ENCODE results near the gene ZNF865.

ZNF865 gene

DNA sequence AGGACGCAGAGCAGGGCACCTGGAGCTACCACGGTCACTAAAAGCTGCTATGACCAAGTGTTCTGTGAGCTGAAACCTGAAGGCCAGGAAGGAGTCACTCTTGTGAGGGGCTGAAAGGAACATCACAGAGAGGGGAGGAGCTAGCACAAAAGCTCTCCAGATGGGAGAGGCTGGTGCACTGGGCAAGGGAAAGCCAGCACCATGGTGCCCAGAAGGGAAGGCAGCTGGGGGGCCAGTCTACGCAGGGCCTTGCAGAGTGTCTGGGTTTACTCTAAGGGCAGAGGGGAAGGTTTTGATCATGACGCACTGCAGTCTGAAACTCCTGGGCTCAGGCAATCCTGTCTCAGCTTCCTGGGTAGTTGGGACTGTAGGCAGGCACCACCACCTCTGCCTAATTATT, 31.3 kb downstream of the ZNF865 start:
- no peak for DNase-seq (ENCODE audit: low spot score)
- Mint-ChIP-seq H3K4me3 (peak overlapping the region; percentile 99), H3K9me3 (peaks cover 3% of the 10 kb centered on the region), H3K27ac (peak overlapping the region; percentile 24), H3K4me1 (ENCODE audit: low read depth) (peaks cover 41% of the 10 kb centered on the region), H3K27me3 (ENCODE audit: low read depth) (no peaks in the 10 kb centered on the region), H3K36me3 (ENCODE audit: low read depth) (peaks cover 31% of the 10 kb centered on the region)

DNA sequence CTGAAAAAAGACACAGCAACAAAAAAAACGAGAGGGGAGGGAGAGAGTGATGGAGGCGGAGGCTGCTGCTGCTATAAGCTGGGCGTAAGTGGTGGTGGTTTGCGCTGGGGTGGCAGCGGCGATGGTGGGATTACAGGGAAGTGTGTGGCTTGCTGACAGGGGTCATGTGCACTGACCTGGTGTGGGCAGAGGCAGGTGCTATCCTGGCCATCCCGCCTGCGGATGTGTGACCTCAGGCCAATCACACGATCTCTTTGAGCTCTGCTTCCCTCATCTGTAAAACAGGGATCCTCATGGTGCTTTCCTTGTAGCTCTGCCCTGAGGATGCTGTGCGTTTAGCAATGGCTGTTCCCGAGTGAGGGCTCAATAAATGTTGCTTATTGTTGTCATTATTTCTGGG, 32.1 kb downstream of the ZNF865 start:
- Mint-ChIP-seq H3K27ac (peak overlapping the region; percentile 62), H3K9me3 (peaks cover 3% of the 10 kb centered on the region)

GRCh38 chr19:55638864-55639359, 33.5 kb downstream of the ZNF865 start:
- peaks cover 44% of the 10 kb centered on the region for H3K4me1 Mint-ChIP-seq (ENCODE audit: low read depth)
- peak overlapping the region; percentile 46 for H3K4me3 Mint-ChIP-seq
- H3K36me3 Mint-ChIP-seq (ENCODE audit: low read depth), result peaks cover 36% of the 10 kb centered on the region
- peak overlapping the region; percentile 72 for H3K27ac Mint-ChIP-seq
- DNase-seq (ENCODE audit: low spot score), result peak; percentile 58
- H3K9me3 Mint-ChIP-seq, result peaks cover 3% of the 10 kb centered on the region
- no peaks in the 10 kb centered on the region for H3K27me3 Mint-ChIP-seq (ENCODE audit: low read depth)

More for the DNA sequence above, 32.1 kb downstream of the ZNF865 start:
- H3K36me3 Mint-ChIP-seq (ENCODE audit: low read depth), result peaks cover 31% of the 10 kb centered on the region
- no peak for DNase-seq (ENCODE audit: low spot score)
- H3K4me1 Mint-ChIP-seq (ENCODE audit: low read depth), result peaks cover 39% of the 10 kb centered on the region
- H3K27me3 Mint-ChIP-seq (ENCODE audit: low read depth), result no peaks in the 10 kb centered on the region
- peak overlapping the region; percentile 16 for H3K4me3 Mint-ChIP-seq

DNA sequence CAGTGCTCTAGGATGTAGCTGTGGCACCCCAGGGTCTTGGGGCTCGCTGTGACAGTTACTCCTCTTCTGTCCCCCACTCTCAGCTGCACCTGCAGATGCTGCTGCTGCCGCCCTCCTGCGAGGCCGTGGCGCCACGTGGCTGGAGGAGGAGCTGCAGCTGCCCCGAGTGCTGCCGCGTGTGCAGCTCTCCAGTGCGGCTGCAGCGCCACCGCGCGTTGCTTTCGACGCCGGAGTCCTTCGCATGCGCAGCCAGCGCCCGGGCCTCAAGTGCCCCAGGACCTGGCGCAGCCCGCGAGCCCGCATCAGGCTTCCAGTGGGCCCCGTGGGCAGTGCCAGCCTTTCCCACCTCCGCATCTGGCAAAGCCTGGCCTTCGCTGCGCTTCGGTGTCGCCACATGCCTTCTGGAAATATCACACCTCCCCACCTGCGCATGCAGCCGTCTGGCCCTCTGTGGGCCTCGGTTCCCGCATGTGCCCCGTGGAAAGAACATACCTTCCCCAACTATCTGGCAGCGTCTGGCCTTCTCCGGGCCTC, 34.7 kb downstream of the ZNF865 start:
- no peaks in the 10 kb centered on the region for H3K27me3 Mint-ChIP-seq (ENCODE audit: low read depth)
- peaks cover 31% of the 10 kb centered on the region for H3K36me3 Mint-ChIP-seq (ENCODE audit: low read depth)
- H3K4me3 Mint-ChIP-seq, result peak overlapping the region; percentile 78
- DNase-seq (ENCODE audit: low spot score), result peak; percentile 68
- H3K27ac Mint-ChIP-seq, result peak overlapping the region; percentile 77
- peaks cover 44% of the 10 kb centered on the region for H3K4me1 Mint-ChIP-seq (ENCODE audit: low read depth)
- peaks cover 3% of the 10 kb centered on the region for H3K9me3 Mint-ChIP-seq

DNA sequence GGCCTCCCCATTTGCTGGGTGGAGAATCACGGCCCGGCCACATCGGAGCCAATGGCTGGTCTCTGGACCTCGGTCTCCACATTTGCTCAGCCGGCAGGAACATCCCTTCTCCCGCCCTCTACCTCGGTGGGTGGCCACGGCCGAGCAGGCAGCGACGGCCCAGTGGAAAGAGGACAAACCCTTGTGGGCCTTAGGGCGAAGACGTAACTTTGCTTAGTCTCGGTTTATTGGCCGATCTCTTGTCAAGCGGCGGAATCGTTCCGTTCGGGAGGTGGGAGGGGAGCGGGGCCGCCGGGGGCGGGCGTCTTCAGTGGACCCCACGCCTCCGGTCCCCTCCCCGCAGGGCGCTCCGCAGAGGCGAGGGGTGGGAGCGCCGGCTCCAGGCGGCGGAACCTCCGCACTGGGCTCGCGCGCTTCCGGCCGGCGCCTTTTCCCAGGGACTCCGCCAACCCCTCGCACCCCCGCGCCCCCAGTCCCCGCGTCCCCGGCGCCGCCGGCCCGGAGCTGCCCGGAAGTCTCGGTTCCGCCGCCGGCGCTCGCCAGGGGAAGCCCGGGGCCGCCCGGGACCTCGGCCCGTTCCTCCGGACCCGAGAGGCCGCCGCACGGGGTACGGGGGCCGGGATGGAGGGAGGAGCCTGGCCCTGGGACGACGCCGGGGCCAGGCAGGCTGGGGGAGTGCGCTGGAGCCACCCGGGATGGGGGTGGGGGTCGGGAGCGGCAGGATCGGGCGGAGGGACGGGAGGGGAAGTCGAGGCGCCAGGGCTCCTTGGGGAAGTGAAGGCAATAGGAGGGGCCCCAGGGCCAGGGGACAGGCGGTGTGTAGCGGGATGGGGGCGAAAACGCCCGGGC, 35.4 kb downstream of the ZNF865 start, which contains the start of gene ZNF580:
ZNF580 (plus strand) TSS at position 426 of the 849 bp plus-strand sequence. CDS start 1,507 bp downstream, outside the sequence.
- no peaks in the 10 kb centered on the region for H3K27me3 Mint-ChIP-seq (ENCODE audit: low read depth)
- H3K4me1 Mint-ChIP-seq (ENCODE audit: low read depth), result peaks cover 39% of the 10 kb centered on the region
- peaks cover 31% of the 10 kb centered on the region for H3K36me3 Mint-ChIP-seq (ENCODE audit: low read depth)
- peaks cover 3% of the 10 kb centered on the region for H3K9me3 Mint-ChIP-seq
- H3K4me3 Mint-ChIP-seq, result peak within 1 kb of the TSS; percentile 88
- peak within 1 kb of the TSS; percentile 88 for H3K27ac Mint-ChIP-seq
- DNase-seq (ENCODE audit: low spot score), result peak; percentile 70

- Mint-ChIP-seq H3K4me1 (ENCODE audit: low read depth) (peaks cover 31% of the 10 kb centered on the region), H3K36me3 (ENCODE audit: low read depth) (peaks cover 24% of the 10 kb centered on the region), H3K27ac (peak overlapping the region; percentile 88), H3K4me3 (peak overlapping the region; percentile 88), H3K27me3 (ENCODE audit: low read depth) (no peaks in the 10 kb centered on the region), H3K9me3 (peaks cover 3% of the 10 kb centered on the region)
- DNase-seq (ENCODE audit: low spot score), result no peak
Measured at GRCh38 chr19:55641426-55642152, 36.1 kb downstream of the ZNF865 start.

DNA sequence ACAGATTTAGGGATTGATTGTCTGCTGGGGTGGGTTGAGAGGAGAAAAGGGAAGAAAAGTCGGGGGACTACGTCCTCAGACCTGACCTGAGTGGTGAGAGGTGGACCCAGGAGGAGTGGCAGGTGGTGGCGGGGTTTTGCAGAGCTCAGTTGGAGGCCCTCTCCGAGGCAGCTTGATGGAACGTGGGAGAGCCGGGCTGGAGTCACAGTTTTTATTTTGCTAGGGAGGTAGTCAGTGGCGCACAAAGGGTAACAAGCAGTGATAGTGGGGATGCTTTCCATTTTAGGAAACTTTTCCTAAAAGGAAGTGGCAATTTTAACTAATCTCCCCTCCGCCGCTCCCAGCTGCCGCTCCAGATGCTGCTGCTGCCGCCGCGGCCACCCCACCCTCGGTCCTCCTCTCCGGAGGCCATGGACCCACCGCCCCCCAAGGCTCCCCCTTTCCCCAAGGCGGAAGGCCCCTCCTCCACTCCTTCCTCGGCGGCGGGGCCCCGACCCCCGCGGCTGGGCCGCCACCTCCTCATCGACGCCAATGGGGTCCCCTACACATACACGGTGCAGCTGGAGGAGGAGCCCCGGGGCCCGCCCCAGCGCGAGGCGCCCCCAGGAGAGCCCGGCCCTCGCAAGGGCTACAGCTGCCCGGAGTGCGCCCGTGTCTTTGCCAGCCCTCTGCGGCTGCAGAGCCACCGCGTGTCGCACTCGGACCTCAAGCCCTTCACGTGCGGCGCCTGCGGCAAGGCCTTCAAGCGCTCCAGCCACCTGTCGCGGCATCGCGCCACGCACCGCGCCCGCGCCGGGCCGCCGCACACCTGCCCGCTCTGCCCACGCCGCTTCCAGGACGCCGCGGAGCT, 36.9 kb downstream of the ZNF865 start:
- Mint-ChIP-seq H3K9me3 (peaks cover 3% of the 10 kb centered on the region), H3K27ac (peak overlapping the region; percentile 96), H3K27me3 (ENCODE audit: low read depth) (no peaks in the 10 kb centered on the region), H3K4me3 (peak overlapping the region; percentile 93), H3K36me3 (ENCODE audit: low read depth) (peaks cover 24% of the 10 kb centered on the region), H3K4me1 (ENCODE audit: low read depth) (peaks cover 33% of the 10 kb centered on the region)
- no peak for DNase-seq (ENCODE audit: low spot score)

GRCh38 chr19:55643003-55643886, 37.8 kb downstream of the ZNF865 start, which contains the start of gene ZNF581:
Gene ZNF581, plus strand, starts transcription at chr19:55643649. Its CDS starts 923 bp downstream, at chr19:55644572.
- Mint-ChIP-seq H3K36me3 (ENCODE audit: low read depth) (peaks cover 18% of the 10 kb centered on the region), H3K27ac (peak within 1 kb of the TSS; percentile 96), H3K4me3 (peak within 1 kb of the TSS; percentile 93), H3K9me3 (peaks cover 3% of the 10 kb centered on the region), H3K4me1 (ENCODE audit: low read depth) (peaks cover 33% of the 10 kb centered on the region), H3K27me3 (ENCODE audit: low read depth) (no peaks in the 10 kb centered on the region)
- peak; percentile 83 for DNase-seq (ENCODE audit: low spot score)

- Mint-ChIP-seq H3K4me3 (peak overlapping the region; percentile 93), H3K36me3 (ENCODE audit: low read depth) (peaks cover 16% of the 10 kb centered on the region), H3K9me3 (peaks cover 3% of the 10 kb centered on the region), H3K4me1 (ENCODE audit: low read depth) (peaks cover 34% of the 10 kb centered on the region), H3K27me3 (ENCODE audit: low read depth) (no peaks in the 10 kb centered on the region), H3K27ac (peak overlapping the region; percentile 91)
- DNase-seq (ENCODE audit: low spot score), result no peak
Measured at GRCh38 chr19:55643887-55644176, 38.4 kb downstream of the ZNF865 start.

DNA sequence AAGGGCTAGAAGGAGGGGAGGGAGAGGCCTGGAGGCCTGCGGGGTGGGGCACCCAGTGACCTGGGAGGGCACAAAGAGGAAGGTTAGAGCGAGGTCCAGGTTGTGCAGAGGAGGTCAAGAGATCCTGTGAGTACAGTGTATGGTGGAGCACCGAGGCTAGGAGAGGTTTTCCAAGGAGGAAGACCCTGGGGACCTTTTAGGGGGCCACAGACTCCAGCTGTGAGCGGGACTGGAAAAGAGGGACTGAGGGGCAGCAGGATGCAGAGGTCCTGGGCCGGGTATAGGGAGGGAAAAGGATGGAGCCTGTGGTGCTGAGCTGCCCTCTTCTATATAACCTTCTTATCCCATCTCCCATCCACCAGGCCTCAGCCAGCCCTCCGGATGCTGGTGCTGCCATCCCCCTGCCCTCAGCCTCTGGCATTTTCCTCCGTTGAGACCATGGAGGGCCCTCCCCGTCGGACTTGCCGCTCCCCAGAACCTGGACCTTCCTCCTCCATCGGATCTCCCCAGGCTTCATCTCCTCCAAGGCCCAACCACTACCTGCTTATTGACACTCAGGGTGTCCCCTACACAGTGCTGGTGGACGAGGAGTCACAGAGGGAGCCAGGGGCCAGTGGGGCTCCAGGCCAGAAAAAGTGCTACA, 38.9 kb downstream of the ZNF865 start:
- DNase-seq (ENCODE audit: low spot score), result no peak
- H3K27ac Mint-ChIP-seq, result peak overlapping the region; percentile 91
- peaks cover 12% of the 10 kb centered on the region for H3K36me3 Mint-ChIP-seq (ENCODE audit: low read depth)
- no peaks in the 10 kb centered on the region for H3K27me3 Mint-ChIP-seq (ENCODE audit: low read depth)
- peaks cover 30% of the 10 kb centered on the region for H3K4me1 Mint-ChIP-seq (ENCODE audit: low read depth)
- no peaks in the 10 kb centered on the region for H3K9me3 Mint-ChIP-seq
- H3K4me3 Mint-ChIP-seq, result peak overlapping the region; percentile 93

- H3K9me3 Mint-ChIP-seq, result no peaks in the 10 kb centered on the region
- DNase-seq (ENCODE audit: low spot score), result no peak
Measured at GRCh38 chr19:55644842-55645511, 39.5 kb downstream of the ZNF865 start.

GRCh38 chr19:55645512-55645881, 40.0 kb downstream of the ZNF865 start:
- peaks cover 31% of the 10 kb centered on the region for H3K4me1 Mint-ChIP-seq (ENCODE audit: low read depth)
- no peaks in the 10 kb centered on the region for H3K27me3 Mint-ChIP-seq (ENCODE audit: low read depth)
- H3K36me3 Mint-ChIP-seq (ENCODE audit: low read depth), result peaks cover 18% of the 10 kb centered on the region
- peak overlapping the region; percentile 57 for H3K4me3 Mint-ChIP-seq
- no peak for DNase-seq (ENCODE audit: low spot score)
- H3K9me3 Mint-ChIP-seq, result no peaks in the 10 kb centered on the region
- H3K27ac Mint-ChIP-seq, result peak overlapping the region; percentile 57

More at GRCh38 chr19:55644842-55645511, 39.5 kb downstream of the ZNF865 start:
- H3K36me3 Mint-ChIP-seq (ENCODE audit: low read depth), result peaks cover 16% of the 10 kb centered on the region
- no peaks in the 10 kb centered on the region for H3K27me3 Mint-ChIP-seq (ENCODE audit: low read depth)
- no peak overlapping the region for H3K27ac Mint-ChIP-seq
- H3K4me3 Mint-ChIP-seq, result peak overlapping the region; percentile 93
- H3K4me1 Mint-ChIP-seq (ENCODE audit: low read depth), result peaks cover 34% of the 10 kb centered on the region

Measured in T-helper 2 cell treated with Interferon-gamma antibody and Interleukin-4, amounts not matched to agents 5 μg/mL and 100 μg/mL, for 36 hours (primary cell).